Measurements from ENCODE around the gene TNFRSF18.

Gene TNFRSF18

GRCh38 chr1:1244192-1244811, 37.9 kb upstream of the TNFRSF18 start:
- DNase-seq (ENCODE audit: low spot score), result no peak
- Mint-ChIP-seq H3K9me3 (no peaks in the 10 kb centered on the region), H3K27me3 (ENCODE audit: low read depth) (peaks cover 3% of the 10 kb centered on the region), H3K4me1 (ENCODE audit: low read depth) (no peaks in the 10 kb centered on the region), H3K27ac (no peak overlapping the region), H3K36me3 (ENCODE audit: low read depth) (no peaks in the 10 kb centered on the region), H3K4me3 (no peak overlapping the region)

- Mint-ChIP-seq H3K27ac (no peak overlapping the region), H3K27me3 (ENCODE audit: low read depth) (peaks cover 3% of the 10 kb centered on the region), H3K36me3 (ENCODE audit: low read depth) (no peaks in the 10 kb centered on the region), H3K4me1 (ENCODE audit: low read depth) (no peaks in the 10 kb centered on the region), H3K9me3 (no peaks in the 10 kb centered on the region), H3K4me3 (no peak overlapping the region)
- DNase-seq (ENCODE audit: low spot score), result no peak
Observed at GRCh38 chr1:1243807-1244191, 37.4 kb upstream of the TNFRSF18 start.

- Mint-ChIP-seq H3K4me3 (no peak overlapping the region), H3K9me3 (no peaks in the 10 kb centered on the region), H3K36me3 (ENCODE audit: low read depth) (no peaks in the 10 kb centered on the region), H3K27me3 (ENCODE audit: low read depth) (peaks cover 3% of the 10 kb centered on the region), H3K27ac (no peak overlapping the region), H3K4me1 (ENCODE audit: low read depth) (no peaks in the 10 kb centered on the region)
- DNase-seq (ENCODE audit: low spot score), result no peak
Observed at GRCh38 chr1:1243266-1243660, 36.9 kb upstream of the TNFRSF18 start.

- Mint-ChIP-seq H3K36me3 (ENCODE audit: low read depth) (no peaks in the 10 kb centered on the region), H3K27me3 (ENCODE audit: low read depth) (no peaks in the 10 kb centered on the region), H3K4me1 (ENCODE audit: low read depth) (no peaks in the 10 kb centered on the region), H3K4me3 (no peak overlapping the region), H3K27ac (no peak overlapping the region), H3K9me3 (no peaks in the 10 kb centered on the region)
- DNase-seq (ENCODE audit: low spot score), result no peak
Observed at GRCh38 chr1:1242461-1243265, 36.3 kb upstream of the TNFRSF18 start.

GRCh38 chr1:1241588-1242219, 35.3 kb upstream of the TNFRSF18 start:
- H3K9me3 Mint-ChIP-seq, result no peaks in the 10 kb centered on the region
- no peak overlapping the region for H3K4me3 Mint-ChIP-seq

GRCh38 chr1:1240822-1241587, 34.6 kb upstream of the TNFRSF18 start:
- Mint-ChIP-seq H3K4me1 (ENCODE audit: low read depth) (no peaks in the 10 kb centered on the region), H3K36me3 (ENCODE audit: low read depth) (no peaks in the 10 kb centered on the region), H3K27me3 (ENCODE audit: low read depth) (no peaks in the 10 kb centered on the region), H3K27ac (peak overlapping the region; percentile 52), H3K4me3 (no peak overlapping the region), H3K9me3 (no peaks in the 10 kb centered on the region)
- no peak for DNase-seq (ENCODE audit: low spot score)

More at GRCh38 chr1:1241588-1242219, 35.3 kb upstream of the TNFRSF18 start:
- no peak overlapping the region for H3K27ac Mint-ChIP-seq
- H3K4me1 Mint-ChIP-seq (ENCODE audit: low read depth), result no peaks in the 10 kb centered on the region
- H3K36me3 Mint-ChIP-seq (ENCODE audit: low read depth), result no peaks in the 10 kb centered on the region
- DNase-seq (ENCODE audit: low spot score), result no peak
- no peaks in the 10 kb centered on the region for H3K27me3 Mint-ChIP-seq (ENCODE audit: low read depth)

- Mint-ChIP-seq H3K4me3 (no peak overlapping the region), H3K9me3 (no peaks in the 10 kb centered on the region), H3K27me3 (ENCODE audit: low read depth) (no peaks in the 10 kb centered on the region), H3K4me1 (ENCODE audit: low read depth) (no peaks in the 10 kb centered on the region), H3K36me3 (ENCODE audit: low read depth) (no peaks in the 10 kb centered on the region), H3K27ac (no peak overlapping the region)
- no peak for DNase-seq (ENCODE audit: low spot score)
Observed at GRCh38 chr1:1240348-1240732, 33.9 kb upstream of the TNFRSF18 start.

GRCh38 chr1:1239614-1240347, 33.4 kb upstream of the TNFRSF18 start:
- Mint-ChIP-seq H3K4me3 (no peak overlapping the region), H3K27me3 (ENCODE audit: low read depth) (no peaks in the 10 kb centered on the region), H3K9me3 (no peaks in the 10 kb centered on the region), H3K36me3 (ENCODE audit: low read depth) (peaks cover 1% of the 10 kb centered on the region), H3K4me1 (ENCODE audit: low read depth) (no peaks in the 10 kb centered on the region), H3K27ac (no peak overlapping the region)
- DNase-seq (ENCODE audit: low spot score), result no peak

- no peak for DNase-seq (ENCODE audit: low spot score)
- Mint-ChIP-seq H3K27me3 (ENCODE audit: low read depth) (no peaks in the 10 kb centered on the region), H3K4me1 (ENCODE audit: low read depth) (no peaks in the 10 kb centered on the region), H3K4me3 (no peak overlapping the region), H3K36me3 (ENCODE audit: low read depth) (peaks cover 6% of the 10 kb centered on the region), H3K27ac (no peak overlapping the region), H3K9me3 (no peaks in the 10 kb centered on the region)
Observed at GRCh38 chr1:1239227-1239613, 32.8 kb upstream of the TNFRSF18 start.

- Mint-ChIP-seq H3K36me3 (ENCODE audit: low read depth) (peaks cover 9% of the 10 kb centered on the region), H3K27ac (no peak overlapping the region), H3K27me3 (ENCODE audit: low read depth) (no peaks in the 10 kb centered on the region), H3K9me3 (no peaks in the 10 kb centered on the region), H3K4me1 (ENCODE audit: low read depth) (no peaks in the 10 kb centered on the region), H3K4me3 (no peak overlapping the region)
- no peak for DNase-seq (ENCODE audit: low spot score)
Observed at GRCh38 chr1:1238702-1239178, 32.3 kb upstream of the TNFRSF18 start.

- Mint-ChIP-seq H3K36me3 (ENCODE audit: low read depth) (peaks cover 13% of the 10 kb centered on the region), H3K27ac (no peak overlapping the region), H3K4me1 (ENCODE audit: low read depth) (peaks cover 3% of the 10 kb centered on the region), H3K27me3 (ENCODE audit: low read depth) (no peaks in the 10 kb centered on the region), H3K4me3 (no peak overlapping the region), H3K9me3 (no peaks in the 10 kb centered on the region)
- DNase-seq (ENCODE audit: low spot score), result no peak
Observed at GRCh38 chr1:1237874-1238701, 31.7 kb upstream of the TNFRSF18 start.

- DNase-seq (ENCODE audit: low spot score), result no peak
- Mint-ChIP-seq H3K4me1 (ENCODE audit: low read depth) (peaks cover 3% of the 10 kb centered on the region), H3K4me3 (no peak overlapping the region), H3K27me3 (ENCODE audit: low read depth) (no peaks in the 10 kb centered on the region), H3K27ac (no peak overlapping the region), H3K36me3 (ENCODE audit: low read depth) (peaks cover 13% of the 10 kb centered on the region), H3K9me3 (no peaks in the 10 kb centered on the region)
Observed at GRCh38 chr1:1236945-1237873, 30.8 kb upstream of the TNFRSF18 start.
